Mammary epithelial cell (primary cell): Measurements from ENCODE around the gene LIN37.

Experiments
- CTCF ChIP-seq, 2 donors: IDR thresholded peaks in 1 of 2; conservative IDR thresholded peaks in 1 of 2; 2 replicates each; pipeline ENCODE4 v1.5.1; 2011 to 2012; ENCODE audit warnings: inconsistent platforms in 2 of 2, low read length in 2 of 2, mild to moderate bottlenecking in 2 of 2, control low read depth in 1 of 2, low read depth in 1 of 2; ENCODE audit not compliant: insufficient read depth in 1 of 2; ENCODE audit errors: extremely low read depth in 1 of 2
- EZH2 ChIP-seq: IDR thresholded peaks from 2 replicates; pipeline ENCODE4 v1.6.1; 2012; ENCODE audit warnings: low read length, inconsistent platforms, borderline replicate concordance

- TF ChIP-seq EZH2: no peak
- no peak for TF ChIP-seq CTCF (conservative IDR thresholded peaks at IDR 0.05 in 1 of 2, IDR thresholded peaks at IDR 0.05 in 1 of 2; ENCODE audit: extremely low read depth in 1 of 2, insufficient read depth in 1 of 2, low read depth in 1 of 2, low read length in 2 of 2)
These were observed 41.0 kb downstream of the LIN37 start for GRCh38 chr19:35789195-35789977.
